ENCODE measurements around the gene CAST.

DNA sequence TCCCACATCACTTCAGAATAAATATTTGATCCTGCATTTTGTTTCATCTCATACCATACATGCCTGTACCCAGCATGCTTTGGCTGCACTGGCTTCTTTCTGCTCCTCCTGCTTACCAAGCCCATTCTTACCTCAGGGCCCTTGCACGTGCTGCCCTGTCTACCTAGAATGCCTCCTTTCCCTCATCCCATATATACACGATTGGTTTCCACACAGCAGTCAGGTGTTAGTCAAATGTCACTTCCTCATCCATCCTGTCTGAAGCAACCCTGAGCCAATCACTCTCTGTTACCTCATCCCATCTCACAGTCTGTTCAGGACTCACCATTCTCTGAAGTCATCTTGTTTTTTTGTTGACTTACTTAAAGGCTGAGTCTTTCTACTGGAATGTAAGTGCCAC, 30.3 kb downstream of the CAST start:
- TF ChIP-seq GATA2 (IDR thresholded peaks at IDR 0.05; ENCODE audit: low read depth, low read length) (no peak), GATA3 (IDR thresholded peaks at IDR 0.05; ENCODE audit: low read depth, low read length) (no peak)

Data from SH-SY5Y (cell line).